GM19023 (cell line): ENCODE measurements around the gene BNIP3.

Source experiments
- ATAC-seq: cut with Tn5 transposase; IDR thresholded peaks from one replicate; pipeline ENCODE4 v1.9.1; 2021; ENCODE audit warnings: mild to moderate bottlenecking, moderate library complexity; ENCODE audit not compliant: unreplicated experiment

Gene BNIP3

DNA sequence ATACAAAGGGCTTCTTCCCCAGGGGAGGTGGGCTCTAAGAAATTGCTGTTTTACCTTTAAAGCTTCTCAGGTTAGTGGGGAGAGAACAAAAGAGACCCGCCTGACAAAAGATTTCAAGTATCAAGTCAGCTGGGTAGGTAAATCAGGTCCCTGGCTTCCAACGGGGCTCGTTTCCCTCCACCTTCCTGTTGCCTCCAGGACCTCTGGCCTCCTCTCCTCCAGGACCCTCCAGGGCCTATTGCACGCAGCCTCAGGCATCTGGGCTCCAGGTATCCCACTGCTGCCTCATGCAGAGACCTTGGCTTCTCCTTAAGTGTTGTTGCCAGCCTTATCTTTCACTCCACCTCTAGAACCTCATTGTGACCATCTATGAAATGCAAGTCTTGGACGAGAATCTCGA, 2.9 kb downstream of the BNIP3 start:
- no peak for ATAC-seq

DNA sequence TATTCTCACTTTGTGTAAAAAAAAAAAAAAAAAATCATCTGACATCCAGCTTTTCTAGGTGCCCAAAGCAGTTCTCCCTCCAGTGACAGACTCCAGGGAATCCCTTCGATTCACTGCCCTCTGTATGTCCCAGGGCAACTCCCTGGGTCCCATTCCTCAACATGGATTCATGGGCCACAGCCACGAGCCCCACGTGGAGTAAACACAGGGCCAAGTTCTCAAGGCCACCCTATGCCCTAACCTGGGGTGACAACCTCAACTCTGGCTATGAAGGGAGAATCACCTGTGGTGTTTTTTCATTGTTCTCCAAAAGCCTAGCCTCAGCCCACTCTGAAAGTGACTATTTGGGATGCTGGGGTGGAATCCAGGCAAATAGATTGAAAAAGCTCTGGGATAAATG, 3.4 kb downstream of the BNIP3 start:
- no peak for ATAC-seq

DNA sequence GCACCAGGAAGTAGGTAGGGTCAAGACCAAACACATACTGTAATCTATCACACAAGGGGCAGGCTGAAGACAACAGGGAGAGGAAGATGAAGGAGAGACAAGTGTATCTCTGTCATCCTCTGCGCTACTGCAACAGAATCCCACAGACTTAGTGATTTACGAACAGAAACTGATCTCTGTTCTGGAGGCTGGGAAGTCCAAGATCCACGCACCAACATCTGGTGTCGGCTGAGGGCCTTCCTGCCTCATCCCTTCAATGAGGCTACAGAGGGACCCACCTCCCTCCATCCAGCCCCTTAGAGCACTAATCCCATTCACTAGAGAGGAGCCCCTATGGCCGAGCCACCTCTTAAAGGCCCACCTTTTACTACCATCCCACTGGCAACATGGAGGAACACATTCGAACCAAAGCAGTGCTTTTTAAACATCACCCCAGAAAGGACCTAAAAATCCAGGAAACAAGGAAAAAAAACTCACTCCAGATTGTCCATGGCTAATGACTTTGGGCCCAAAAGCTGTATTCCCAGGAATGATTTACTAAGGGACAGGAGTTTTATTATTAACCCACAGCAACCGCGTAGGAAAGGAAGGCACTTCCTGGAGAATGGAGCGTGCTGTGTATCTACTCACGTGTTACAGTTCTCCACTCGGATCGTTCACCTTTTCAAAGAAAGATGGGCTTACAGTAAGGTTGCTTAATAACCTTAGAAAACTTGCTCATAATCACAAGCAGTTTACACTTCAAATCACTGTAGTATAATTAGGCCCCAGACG, 4.2 kb downstream of the BNIP3 start:
- ATAC-seq = no peak

DNA sequence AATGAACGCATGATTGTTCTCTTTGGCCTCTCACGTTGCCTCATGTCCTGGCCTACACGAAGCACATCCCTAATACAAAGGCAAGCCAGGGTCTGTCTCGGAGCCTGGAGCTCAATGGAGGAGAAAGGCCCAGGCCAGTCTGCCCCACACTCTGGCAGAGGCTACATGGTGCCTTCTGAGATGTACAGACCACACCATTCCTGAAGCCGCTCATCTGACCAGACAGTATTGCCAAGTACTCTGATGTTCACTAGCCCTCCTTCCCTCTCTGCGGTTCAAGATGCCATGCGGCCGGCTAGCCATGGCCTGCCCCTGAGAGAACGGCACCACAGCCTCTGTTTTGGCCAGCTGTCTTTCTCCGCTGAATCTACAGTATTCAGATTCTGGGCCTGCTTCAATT, 5.9 kb downstream of the BNIP3 start:
- ATAC-seq = no peak

DNA sequence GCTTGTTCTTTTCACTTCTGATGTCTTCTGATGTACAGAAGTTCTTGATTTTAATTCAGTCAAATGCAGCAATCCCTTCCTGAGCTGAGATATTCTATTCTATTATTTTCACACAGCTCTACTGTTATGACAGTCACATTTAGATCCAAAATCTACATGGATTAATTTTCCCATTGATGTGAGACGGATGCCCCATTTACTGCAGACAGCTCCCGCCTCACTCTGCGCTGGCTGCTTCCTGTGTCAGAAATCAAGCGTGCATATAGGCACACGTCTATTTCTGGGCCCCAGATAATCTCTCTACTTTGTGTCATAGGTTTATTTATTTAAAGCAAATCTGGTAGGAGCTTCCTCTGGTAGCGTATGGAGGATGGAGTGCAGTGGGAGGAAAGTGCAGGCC, 6.7 kb downstream of the BNIP3 start:
- no peak for ATAC-seq

DNA sequence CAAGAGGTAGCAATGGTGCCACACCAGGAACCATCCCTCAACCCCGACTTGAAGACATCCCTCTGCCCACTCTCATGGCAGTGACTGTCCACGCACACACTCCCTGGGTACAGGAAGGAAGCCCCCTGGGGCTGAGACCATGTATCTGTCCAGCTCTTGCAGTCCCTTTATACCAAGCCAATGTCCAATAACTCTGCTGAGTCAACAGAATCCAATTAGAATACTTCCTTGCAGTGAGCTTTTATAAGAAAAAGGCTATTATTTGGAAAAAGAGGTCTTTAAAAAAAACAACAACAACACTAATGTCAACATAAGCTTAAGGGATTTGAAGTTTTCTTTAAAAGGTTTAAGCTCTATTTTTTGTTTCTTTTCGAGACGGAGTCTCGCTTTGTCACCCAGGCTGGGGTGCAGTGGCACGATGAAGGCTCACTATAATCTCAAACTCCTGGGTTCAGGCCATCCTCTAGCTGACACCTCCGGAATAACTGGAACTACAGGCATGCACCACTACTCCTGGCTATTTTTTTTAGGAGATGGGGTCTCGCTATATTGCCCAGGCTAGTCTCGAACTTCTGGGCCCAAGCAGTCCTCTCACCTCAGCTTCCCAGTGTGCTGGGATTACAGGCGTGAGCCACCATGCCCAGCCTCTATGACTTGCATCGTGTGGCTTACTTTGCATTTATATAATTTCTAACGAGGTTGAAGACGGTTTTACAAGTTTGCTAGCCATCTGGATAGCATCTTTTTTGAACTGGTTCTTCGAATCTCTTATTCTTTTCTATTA, 7.5 kb downstream of the BNIP3 start:
- ATAC-seq = no peak

DNA sequence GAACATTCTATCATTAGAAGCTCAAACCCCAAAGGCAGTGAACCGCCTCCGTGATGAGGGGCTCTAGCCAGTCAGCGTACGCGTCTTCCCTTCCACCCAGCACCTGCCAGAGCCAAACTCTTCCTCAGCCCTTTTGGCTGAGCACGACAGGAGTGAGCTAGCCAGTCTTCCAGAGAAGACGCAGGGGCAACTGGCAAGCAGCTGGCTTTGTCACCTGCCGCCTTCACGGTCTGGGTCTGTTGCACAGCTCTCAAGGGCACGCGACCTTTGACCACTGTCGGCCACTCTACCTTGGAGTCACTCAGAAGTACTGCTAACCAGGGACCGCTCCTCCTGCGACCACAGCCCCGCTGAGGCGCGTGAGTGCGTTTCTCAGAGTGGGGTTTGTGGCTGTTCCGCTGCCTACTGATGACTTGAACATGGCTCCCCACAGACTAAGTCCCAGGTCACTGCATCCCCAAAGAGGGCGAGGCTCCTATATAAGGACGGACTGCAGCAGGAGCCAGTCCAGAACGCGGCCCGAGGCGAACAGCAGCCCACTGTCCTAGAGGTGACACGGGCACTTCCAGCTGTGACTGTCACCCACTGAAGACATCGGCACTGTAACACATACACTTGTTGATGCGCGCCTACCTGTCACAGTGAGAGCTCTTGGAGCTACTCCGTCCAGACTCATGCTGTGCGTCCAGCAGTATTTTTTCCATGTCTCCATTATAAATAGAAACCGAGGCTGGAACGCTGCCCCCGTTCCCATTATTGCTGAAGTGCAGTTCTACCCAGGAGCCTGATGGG, 8.4 kb downstream of the BNIP3 start:
- peak; percentile 12 for ATAC-seq

DNA sequence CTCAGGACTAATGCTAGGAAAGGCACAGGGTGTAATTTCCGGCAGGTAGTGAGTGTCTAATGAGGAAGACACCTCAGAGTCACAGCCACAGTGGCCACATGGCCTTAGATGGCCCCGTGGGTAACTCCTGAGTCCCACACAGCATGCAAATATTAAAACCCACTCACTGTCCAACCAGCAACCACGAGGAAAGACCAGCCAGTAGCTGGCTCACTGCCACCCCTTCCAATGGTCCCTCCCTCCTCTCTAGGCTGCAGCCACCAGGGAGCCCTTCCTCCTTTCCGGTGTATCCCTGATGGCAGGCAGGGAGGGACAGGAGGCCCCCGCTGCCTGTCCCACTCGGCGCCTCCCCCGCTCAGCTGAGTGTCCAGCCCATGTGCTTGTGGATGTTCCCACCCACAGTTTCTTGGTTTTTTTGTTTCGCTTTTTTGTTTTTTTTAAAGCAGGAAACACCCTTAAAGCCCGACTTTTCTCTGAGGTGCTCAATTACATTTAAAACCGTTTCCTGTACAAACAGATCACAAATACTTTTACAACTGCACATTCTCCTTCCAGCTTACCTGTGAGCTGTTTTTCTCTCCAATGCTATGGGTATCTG, 9.2 kb downstream of the BNIP3 start:
- peak; percentile 44 for ATAC-seq

DNA sequence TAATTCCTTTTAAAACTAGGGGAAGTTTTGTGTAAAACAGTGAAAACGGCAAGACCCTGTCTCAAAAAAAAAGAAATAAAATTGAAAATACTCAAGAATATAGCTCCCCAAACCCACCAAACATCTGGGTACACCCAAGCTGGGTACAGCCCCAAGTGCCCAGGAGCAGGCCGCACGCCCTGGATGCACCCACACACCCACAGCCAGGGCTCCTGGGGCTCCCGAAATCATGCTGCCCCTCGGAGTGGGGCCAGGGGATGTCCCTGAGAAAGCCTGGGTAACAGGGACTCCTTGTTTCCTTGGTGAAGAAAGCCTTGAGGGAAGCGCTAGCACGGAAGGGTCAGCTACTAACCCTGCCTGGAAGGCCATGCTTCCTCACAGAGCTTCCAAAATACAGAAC, 10.1 kb downstream of the BNIP3 start:
- ATAC-seq = no peak

DNA sequence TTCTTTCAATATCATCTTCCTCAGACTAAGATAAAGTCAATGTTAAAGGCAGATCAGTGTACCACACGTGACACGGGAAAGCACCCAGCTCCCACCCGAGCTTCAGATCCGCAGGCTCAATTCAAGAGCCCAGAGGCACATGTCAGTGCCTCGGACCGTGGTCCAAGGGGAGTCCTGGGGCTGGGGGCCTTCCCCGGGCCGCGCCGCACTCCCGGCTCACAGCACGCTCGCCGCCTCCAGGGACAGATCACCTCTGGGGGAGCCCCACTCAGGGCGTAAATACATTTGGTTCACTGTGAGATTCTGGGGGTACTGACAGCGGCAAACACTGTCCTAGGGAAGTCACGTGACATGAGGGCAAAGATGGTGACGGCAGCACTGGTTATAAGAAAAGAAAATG, 10.8 kb downstream of the BNIP3 start:
- no peak for ATAC-seq

DNA sequence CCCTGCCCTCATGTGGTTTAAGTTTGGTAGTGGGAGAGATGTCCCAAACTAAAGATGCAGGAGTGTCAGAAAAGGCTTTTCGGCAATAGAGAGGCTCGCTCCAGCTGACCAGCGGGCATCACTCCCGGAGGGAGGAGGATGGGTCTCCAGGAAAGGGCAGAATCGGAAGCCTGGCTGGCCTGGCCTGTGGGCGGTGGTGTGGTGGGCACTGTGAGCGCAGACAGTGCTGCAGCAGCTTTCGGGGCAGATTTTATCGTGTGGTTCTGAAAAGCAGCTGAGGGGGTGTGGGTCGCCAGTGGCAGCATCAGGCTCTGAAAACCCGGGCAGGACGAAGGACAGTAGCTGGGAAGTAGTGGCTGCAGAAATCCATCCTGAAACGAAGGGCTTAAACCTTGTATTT, 12.8 kb downstream of the BNIP3 start:
- ATAC-seq = no peak

DNA sequence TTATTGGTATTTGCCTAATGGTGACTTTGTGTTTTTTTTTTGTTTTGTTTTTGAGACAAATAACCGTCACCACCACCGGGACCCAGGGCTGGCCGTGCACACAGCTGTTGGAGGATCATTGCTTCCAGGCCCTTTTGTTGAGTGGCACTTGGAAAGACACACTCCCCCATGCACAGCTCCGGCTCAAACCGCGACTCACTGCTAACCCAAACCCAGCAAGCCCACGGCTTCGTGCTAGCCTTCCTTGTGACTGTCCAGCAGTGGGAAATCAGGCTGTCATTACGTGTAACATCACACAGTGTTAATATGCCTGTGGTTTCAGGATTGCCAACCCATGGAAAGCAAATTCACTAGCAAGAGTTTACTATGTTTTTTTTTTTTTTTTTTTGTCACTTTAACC, 17.4 kb downstream of the BNIP3 start:
- no peak for ATAC-seq

DNA sequence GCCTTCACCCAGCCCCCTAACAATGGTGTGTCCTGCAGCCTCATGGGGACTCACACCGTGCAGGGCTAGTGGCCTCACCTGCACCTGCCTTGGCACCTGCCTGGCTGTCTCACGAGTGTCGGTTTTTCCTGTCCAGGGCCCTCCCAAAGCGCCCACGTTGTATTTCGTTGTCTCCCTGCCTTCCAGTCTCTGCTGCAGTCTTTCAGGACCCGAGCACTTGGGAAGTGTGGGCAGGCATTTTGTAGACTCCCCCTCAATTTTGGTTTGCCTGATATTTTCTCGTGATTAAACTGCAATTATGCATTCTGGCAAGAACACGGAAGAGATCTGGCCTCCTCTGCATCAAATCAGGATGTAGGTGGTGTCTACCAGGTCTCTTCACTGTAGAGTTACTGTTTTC, 17.9 kb downstream of the BNIP3 start:
- ATAC-seq = no peak

DNA sequence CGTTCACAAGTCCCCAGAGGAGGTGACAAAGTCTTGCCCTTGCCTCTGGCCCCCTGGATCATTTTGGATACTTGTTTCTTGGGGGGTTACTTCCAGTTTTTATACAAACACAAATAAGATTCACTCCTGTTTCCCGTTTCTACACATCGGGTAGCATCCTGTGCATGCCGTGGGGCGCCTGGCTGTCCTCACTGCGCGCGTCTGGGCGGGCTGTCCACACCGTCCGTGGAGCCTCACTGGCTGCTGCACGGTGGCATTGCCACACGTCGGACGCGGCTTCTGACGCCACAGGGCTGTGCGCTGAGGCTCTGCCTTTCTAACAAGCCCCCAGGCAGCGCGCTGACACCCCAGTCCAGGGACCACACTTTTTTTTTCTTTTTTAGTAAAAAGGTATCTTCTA, 18.4 kb downstream of the BNIP3 start:
- ATAC-seq = no peak

DNA sequence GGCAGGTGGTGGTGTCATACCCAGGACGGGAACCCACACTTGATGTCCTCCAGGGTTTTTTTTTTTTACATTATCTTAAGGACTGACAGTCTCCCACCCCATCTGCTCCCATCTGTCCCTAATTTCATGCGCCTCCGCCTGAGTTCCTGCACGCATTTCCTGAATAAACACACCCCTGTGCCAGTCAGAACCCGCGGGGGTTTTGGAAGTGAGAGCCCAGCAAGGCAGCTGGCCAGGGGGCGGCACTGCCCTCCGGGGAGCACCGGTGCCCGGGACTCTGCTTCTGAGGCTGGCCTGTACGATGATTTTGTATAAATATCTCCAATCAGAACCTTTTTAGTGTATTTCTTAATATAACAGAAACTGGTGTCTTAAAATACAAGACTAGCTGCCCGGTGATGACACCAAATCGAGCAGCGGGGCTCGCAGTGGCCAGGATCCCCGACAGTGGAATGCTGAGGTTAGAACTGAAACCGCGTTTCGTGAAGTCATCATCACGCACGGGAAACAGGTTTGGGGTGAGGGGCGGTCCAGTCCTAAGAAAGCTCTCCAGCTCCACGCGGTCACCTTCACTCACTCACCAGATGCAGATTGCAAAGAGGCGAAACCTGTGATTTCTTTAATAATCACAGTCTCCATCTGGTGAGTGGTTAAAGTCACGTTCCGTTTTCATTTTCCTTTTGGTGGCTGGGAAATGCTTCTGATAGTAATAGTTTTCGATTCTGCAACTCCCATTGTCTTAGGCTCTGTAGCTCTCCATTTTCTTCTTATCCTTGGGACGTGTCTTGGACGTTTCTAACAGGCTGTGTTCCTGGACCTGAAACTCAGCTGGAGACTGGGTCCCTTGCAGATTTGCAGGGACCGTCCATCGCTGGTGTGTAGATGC, 19.7 kb downstream of the BNIP3 start:
- ATAC-seq = no peak

DNA sequence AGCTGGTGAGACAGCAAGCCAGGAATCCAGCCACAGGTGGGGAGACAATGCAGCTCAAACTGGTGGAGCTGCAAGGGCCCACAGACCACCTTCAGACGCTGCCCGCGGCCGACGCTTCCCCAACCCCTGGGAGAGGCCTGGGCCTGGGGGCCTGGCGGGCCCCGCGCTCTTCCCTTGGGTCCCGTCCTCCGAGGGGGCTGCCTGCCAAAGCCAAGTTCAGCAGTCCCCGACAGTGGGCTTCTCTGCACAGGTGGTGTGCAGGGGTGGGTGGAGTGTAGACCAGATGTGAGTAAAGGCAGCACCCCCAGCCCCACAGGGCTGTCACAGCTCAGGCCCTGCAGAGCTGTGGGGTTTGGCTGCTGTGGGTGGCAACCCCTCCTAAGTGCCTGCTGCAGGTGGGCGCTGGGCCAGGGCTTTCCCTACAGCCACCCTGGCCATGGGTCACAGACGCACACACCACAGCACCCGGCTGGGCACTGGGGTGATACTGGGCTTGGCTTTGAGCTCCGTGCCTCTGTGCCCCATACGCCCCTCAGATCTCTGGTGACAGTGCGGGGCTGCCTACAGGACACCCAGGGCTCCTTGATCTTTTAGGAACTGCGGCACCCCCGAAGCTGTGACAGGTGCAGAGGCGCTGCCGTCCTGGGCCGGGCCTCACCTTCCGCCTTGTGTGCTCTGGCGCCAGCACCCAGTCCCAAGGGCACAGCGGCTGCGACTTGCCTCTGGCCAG, 20.5 kb downstream of the BNIP3 start:
- no peak for ATAC-seq

DNA sequence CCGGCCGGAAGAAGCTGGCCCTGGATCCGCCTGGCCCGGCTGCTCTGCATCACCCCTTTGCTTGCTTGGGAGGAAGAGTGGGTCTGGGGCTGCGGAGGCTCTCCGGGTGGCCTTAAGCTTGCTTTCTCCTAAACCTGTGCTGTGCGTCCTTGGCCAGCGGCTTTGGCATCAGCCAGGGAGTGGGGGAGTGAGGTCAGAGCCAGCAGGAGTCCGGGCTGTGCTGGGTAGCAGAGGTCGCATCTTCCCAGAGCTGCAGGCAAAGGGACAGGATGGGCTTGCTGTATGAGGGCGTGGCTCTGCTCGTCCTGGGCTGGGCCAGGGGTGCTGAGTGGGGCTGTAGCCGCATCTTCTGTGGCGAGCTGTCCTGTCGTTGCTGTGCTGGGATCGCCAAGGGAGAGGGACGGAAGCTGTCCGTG, 21.1 kb downstream of the BNIP3 start:
- ATAC-seq = no peak

DNA sequence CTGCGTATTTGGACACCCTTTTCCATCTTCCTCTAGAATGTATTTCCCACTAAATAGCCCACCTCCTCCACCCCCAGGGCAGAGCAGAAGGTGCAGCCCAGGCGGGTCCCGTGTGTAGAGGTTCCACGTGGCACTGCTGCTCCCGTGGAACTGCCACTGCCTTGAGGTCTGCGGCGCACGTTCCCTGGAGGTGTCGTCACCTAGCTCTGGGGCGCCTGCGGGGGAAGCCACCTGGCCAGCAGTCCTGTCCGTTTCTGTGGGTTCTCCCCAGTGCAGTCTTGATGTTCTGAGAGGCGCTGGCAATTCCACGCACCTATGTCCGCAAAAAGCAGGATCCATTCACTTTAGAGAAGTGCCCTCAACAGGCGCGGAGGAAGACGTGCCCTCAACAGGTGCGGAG, 21.9 kb downstream of the BNIP3 start:
- no peak for ATAC-seq

DNA sequence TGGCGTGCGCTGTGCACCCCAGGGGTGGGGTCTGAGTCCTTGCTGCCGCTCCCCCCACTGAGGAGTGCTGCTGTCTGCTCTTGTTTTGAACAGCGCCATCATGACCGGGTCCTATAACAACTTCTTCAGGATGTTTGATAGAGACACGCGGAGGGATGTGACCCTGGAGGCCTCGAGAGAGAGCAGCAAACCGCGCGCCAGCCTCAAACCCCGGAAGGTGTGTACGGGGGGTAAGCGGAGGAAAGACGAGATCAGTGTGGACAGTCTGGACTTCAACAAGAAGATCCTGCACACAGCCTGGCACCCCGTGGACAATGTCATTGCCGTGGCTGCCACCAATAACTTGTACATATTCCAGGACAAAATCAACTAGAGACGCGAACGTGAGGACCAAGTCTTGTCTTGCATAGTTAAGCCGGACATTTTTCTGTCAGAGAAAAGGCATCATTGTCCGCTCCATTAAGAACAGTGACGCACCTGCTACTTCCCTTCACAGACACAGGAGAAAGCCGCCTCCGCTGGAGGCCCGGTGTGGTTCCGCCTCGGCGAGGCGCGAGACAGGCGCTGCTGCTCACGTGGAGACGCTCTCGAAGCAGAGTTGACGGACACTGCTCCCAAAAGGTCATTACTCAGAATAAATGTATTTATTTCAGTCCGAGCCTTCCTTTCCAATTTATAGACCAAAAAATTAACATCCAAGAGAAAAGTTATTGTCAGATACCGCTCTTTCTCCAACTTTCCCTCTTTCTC, 26.0 kb downstream of the BNIP3 start:
- ATAC-seq = no peak
